GM19023 (cell line): Measurements from ENCODE around the gene MGST2.

ENCODE experiments used
- ATAC-seq: cut with Tn5 transposase; IDR thresholded peaks from one replicate; pipeline ENCODE4 v1.9.1; 2021; ENCODE audit warnings: mild to moderate bottlenecking, moderate library complexity; ENCODE audit not compliant: unreplicated experiment

Gene MGST2

GRCh38 chr4:139736661-139737060 is 71.0 kb downstream of the MGST2 start:
- no peak for ATAC-seq

DNA sequence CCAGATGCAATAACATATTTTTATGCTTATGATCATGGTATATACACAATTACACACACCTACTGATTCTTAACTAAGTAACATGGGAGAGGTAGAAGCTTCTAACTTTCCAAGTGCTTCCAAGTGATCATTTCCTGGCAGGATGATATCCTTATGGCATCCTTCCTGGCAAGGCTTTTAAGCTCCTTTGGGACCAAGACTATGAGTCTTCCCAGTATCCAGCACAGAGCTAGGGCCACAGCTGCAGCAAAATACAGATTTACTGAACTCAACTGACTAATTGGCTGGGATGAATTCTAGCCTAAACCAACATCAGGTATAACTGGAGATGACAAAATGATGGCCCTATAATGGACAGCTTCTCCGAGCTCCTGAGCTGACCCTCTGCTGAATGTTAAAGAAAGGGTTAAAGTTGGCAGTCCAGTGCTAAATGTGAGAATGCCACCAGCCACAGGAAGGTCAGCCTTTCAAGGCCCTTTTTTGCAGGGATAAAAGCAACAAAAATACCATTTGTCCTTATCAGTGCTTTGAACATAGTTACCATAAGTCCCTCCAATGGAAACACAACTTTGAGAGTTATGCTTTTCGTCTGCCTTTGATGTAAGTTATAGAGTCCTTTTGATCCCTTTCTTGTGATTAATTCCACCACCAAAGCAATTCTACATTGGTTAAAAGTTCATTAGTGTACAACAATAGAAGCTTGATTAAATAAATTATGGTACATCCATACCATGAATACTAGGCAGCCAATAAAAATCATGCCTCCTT is 73.4 kb downstream of the MGST2 start:
- ATAC-seq = no peak

GRCh38 chr4:139740121-139740520 is 74.5 kb downstream of the MGST2 start:
- ATAC-seq = no peak

DNA sequence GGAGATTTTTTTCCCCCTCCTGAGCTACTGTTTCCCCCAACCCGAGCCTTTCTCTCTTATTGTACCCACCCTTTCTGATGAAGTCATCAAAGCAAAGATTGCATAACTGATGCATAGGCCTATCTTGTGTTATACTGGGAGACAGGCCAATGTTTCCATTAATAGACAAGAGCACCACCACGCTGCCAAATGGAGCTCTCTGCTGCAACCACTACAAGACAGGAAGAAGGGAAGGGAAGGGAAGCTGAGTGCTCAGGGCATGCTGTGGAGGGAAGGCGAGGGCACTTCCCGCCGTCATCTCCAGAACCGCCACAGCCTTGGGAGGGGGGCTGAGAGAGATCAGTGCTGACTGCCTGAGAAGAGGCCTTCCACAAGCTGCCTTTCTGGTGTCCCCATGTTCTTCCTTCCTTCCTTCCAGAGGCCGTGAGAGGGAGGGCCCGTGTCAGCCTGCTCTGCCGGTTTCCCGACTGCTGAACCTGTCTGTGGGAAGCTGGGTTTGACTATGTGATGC is 75.0 kb downstream of the MGST2 start:
- no peak for ATAC-seq

GRCh38 chr4:139743027-139743426 is 77.4 kb downstream of the MGST2 start:
- no peak for ATAC-seq

- ATAC-seq = no peak
Measured at GRCh38 chr4:139744232-139744631, 78.6 kb downstream of the MGST2 start.

GRCh38 chr4:139745111-139745639 is 79.6 kb downstream of the MGST2 start:
- ATAC-seq = no peak

- no peak for ATAC-seq
Measured at GRCh38 chr4:139746431-139747171, 81.0 kb downstream of the MGST2 start.

DNA sequence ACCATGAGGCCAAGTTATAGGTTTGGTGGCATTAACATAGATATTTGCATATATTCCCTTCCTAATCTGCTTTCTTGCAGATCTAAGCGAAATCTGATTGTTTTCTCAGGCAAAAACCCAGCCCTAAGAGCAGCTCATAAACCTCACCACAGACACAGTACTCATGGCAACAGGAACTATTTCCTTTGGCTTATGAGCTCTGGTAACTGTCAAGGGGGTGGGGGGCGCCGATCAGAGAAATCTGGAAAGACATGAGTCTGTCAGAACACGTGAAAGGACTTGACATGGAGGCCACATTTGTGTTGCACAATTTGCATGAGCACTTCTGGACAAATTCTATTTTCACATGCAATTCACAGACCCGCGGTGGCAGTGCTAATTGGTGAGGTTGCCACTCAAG is 83.7 kb downstream of the MGST2 start:
- no peak for ATAC-seq

DNA sequence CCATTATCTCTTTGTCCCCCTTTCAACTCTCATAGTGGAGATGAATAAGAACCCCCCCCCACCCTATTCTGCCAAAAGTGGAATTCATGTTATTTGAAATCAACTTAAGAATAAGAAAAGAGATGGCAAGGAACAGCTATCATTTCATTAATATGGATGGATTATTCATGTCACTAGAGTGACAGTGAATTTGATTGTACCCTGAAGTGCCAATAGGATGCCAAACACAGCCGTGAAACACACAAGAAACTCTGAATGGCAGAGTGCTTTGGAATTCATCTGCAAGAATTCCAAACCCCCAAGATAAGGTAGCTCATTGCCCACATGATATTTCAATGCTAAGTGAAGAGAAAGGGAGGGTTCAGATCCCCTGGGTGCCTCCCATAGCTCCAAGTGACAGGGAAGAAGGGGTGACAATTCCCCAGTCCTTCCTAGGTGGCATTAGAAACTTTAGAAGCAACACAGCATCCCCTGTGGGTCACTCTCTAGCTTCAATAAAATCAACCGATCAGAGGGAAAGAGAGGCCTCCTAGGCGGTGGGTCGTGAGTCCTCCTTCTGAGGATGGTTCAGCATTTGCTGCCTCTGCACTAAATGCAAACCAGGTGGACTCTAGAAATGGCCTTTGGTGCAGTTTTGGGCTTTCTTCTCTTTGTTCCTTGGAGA is 84.3 kb downstream of the MGST2 start:
- no peak for ATAC-seq

- no peak for ATAC-seq
Measured at GRCh38 chr4:139753686-139754085, 88.1 kb downstream of the MGST2 start.
